GM19023 (cell line): ENCODE data around the gene TBC1D22A.
A peak's percentile ranks its signal among the peaks of the same experiment; 100 is the strongest.
"Not testable (repeated sequence)": the region's sequence is repeated elsewhere in the genome, so short reads cannot be mapped to it uniquely, and the experiment has no call there.

ENCODE experiments used
- ATAC-seq: cut with Tn5 transposase; IDR thresholded peaks from one replicate; pipeline ENCODE4 v1.9.1; 2021; ENCODE audit warnings: mild to moderate bottlenecking, moderate library complexity; ENCODE audit not compliant: unreplicated experiment

Gene TBC1D22A

GRCh38 chr22:46762238-46763050 lies at the start of gene TBC1D22A:
Gene TBC1D22A, plus strand, starts transcription at chr22:46762650. Its CDS starts 137 bp downstream, at chr22:46762787.
- ATAC-seq, result peak; percentile 60

GRCh38 chr22:46714550-46714949 lies 47.9 kb upstream of the TBC1D22A start:
- no peak for ATAC-seq

- no peak for ATAC-seq
Measured at GRCh38 chr22:46719921-46720320, 42.5 kb upstream of the TBC1D22A start.

DNA sequence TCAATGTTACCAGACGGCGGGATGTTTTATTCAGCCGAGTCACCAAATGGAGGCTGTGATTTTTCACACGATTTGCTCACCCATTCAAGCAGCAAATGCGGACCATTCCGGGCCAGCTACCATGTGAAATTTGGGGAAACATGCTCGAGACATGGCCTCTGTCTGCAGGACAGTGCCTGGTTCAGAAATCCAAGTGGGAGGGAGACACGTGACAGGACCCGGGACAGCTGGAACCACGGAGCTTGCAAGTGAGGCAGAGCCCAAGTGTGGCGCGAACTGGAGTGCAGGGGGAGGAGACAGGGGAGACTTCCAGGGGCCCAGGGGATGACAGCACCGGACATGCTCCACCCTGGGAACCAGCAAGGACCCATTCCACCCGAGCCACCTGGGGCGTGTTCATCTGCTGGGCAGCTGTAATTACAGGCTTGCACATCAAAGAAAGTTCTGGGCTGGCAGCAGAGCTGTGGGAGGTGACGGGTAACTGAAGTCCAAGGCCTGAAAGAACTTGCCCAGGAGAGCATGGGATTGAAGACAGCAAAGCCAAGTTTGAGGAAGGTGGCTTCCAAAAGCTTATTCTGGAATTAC lies 40.9 kb upstream of the TBC1D22A start:
- no peak for ATAC-seq

- no peak for ATAC-seq
Measured at GRCh38 chr22:46723882-46724281, 38.6 kb upstream of the TBC1D22A start.

- ATAC-seq, result no peak
Measured at GRCh38 chr22:46725096-46725495, 37.4 kb upstream of the TBC1D22A start.

GRCh38 chr22:46726066-46726985 lies 36.1 kb upstream of the TBC1D22A start:
- ATAC-seq, result peak; percentile 36

- ATAC-seq, result peak; percentile 53
Measured at GRCh38 chr22:46726986-46727317, 35.5 kb upstream of the TBC1D22A start.

DNA sequence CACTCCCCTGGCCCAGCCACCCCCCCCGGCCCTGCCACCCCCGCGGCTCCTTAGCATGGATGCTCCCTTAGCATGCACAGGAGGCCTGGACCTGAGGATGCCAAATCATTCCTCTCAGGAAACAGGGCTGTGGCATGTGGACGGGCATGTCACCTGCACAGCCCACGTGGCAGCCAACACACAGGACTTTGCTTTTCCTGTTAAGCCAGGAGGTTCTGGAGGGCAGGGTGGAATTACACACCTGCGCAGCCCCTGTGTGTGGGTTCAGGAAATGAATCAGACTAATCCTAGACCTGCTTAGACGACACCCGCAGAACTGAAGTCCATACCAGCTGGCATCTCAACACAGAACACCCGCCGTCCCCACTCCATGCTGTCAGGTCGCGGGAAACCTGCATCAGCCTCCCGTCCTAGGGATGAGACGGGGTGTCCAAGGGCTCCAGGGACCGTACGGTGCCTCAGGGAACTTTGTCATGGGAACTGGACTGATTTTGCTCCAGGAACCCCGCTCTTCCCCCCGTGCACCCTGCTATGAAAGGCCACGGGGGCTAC lies 34.6 kb upstream of the TBC1D22A start:
- ATAC-seq, result no peak

- ATAC-seq, result no peak
Measured at GRCh38 chr22:46728470-46728869, 34.0 kb upstream of the TBC1D22A start.

DNA sequence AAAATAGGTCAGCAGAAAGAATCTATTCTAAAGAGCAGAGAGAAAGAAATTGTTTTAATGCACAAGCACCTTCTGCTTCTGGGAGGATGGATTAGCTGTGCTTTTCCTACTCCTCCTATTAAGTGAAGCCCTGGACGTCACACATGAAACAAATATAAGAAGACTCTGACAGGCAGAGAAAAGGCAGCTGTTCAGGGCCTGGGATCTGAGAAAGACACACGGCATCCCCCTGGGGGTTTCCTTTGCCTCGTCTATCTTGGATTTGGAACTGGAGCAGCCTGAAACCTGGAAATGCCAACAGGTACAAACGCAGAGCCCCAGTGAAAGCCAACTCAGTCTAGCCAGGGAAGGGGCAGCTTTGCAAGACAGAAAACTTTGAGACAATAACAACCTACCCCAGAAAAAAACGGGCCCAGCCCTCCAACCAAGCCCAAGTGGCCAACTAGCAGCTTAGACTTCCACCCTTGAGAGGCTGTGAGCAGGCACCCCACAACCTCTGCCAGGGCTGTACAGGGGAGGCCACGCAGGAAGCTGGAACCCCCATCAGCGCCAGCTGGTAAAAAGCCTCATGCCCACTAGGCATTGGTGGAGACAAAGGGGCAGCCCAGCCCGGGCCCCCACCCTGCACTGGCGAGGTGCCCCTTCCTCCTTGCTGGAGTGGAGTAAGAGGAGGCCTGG lies 31.7 kb upstream of the TBC1D22A start:
- ATAC-seq, result no peak

- no peak for ATAC-seq
Measured at GRCh38 chr22:46731246-46732040, 31.0 kb upstream of the TBC1D22A start.

DNA sequence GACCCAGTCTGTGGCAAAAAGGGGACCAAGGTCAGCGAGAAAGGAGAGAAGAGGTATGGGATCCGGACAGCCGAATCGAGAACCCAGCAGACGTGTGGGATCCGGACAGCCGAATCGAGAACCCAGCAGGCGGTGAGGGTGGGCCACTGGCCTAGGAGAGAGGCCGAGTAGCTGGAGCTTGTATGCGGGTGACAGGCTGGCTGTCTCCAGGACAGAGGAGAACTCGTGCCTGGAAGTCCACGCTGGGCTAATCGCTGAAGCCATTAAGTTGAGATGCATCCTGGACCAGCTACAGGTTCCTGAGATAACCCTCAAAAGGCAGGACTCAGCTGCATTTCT lies 30.4 kb upstream of the TBC1D22A start:
- ATAC-seq, result no peak

DNA sequence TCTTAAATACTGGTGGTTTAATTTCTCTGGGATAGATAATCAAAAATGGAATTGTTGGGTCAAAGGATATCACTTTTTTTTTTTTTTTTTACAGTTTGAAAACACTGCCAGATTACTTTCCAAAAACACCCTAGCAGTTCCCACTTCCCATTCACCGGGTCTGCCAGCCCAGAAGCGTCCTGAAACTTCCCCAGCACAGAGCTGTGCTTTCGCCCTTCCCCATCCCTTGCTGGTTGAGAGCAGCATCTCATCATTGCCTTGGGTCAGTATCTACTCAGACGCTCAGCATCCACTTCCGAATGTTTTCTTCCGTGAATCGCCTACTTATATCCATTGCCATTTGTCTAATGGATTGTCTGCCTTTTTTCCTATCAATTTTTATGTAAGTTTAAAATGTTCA lies 29.9 kb upstream of the TBC1D22A start:
- ATAC-seq, result no peak

- ATAC-seq, result not testable (repeated sequence)
Measured at GRCh38 chr22:46734213-46734722, 28.2 kb upstream of the TBC1D22A start.

- no peak for ATAC-seq
Measured at GRCh38 chr22:46734830-46735453, 27.5 kb upstream of the TBC1D22A start.

DNA sequence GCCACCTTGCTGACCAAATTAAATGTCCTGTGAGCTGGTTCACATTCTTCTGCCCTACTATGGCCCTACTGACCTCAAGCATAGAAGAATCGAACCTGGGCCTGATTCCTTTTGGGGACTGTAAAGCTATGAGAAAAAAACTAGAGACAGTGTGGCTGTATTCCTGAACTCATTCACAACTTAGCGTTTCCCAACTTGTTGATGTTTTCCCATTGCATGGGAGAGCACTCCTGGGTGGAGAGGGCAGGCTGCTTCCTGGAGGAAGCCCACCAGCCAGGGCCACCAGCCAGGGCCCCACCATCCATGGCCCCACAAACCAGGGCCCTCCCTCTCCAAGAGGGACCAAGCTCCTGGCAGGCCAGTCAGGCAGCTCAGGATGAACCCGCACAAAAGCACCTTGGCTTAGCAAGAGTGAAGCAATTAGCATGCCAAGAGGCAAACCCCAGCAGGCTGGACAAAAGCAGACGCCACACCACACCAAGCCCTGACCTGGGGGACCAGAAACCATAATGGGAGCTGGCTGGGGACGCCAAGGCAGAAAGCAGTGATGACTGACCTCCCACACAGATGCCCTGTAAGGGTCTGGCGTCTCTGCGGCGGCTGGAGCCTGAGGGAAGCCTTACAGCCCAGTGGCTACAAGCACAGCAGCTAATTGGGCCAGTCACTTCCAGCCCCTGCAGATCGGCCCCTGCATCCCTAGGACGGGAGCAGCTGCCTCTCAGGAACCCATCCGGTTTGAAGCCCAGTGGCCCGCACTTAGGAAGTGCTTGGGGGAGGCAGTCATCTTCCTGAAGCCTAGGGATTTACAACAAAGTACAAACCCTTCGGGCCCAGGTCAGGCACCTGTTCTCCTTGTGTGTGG lies 26.5 kb upstream of the TBC1D22A start:
- ATAC-seq, result no peak

DNA sequence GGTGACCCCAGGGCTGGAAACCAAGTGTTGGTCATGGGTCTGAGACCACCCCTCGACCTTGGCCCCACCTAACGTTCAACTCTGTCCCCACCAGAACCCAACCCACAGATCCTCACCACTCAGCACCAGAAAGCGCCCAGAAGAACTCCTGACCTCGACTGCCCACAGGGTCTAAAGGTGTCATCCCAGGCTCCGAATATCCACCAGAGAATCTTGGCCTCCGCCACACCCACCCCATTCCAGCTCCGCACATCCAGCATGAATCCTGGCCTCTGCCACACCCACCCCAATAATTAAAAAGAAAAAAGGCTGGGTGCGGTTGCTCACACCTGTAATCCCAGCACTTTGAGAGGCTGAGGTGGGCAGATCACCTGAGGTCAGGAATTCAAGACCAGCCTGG lies 25.7 kb upstream of the TBC1D22A start:
- ATAC-seq, result no peak
